H1 (cell line): ENCODE results near the gene MAP3K15. TPM values are rescaled to one million over a fixed set of nuclear protein-coding genes. Genes with fewer than 3 reads are reported as not detected.

Experiments used
- ASH2L ChIP-seq: fragments of 200-600, 300-600 bp; sonication (generic); IDR thresholded peaks from one replicate; pipeline ENCODE4 v1.7.1; 2017; ENCODE audit warnings: low read length
- BRCA1 ChIP-seq: IDR thresholded peaks from 2 replicates; pipeline ENCODE4 v1.6.1; 2012; ENCODE audit warnings: low read depth, low read length, improper control_type of control experiment
- polyA plus RNA-seq, 7 experiments: library from polyadenylated mRNA; depleted of rRNA in 3 of 7; stranded (reverse) in 5 of 7; unstranded in 2 of 7; fragments of >200 nt in 5 of 7; fragments of 200-250 nt in 2 of 7; gene quantifications; 1 replicate in 5 of 7; 2 replicates in 1 of 7; 4 replicates in 1 of 7; pipeline versions ENCODE4 v1.2.1 to v1.2.3, GENCODE V29; 2011 to 2013; ENCODE audit warnings: missing spikeins in 2 of 7, mixed read lengths in 2 of 7
- total RNA-seq: library from RNA; stranded (reverse); fragmentation: NEBNext Ultra II Directional; extraction: Animal tissue kit (Norgen Biotek cat#: 25700); gene quantifications from 2 replicates; pipeline ENCODE4 v1.2.1, GENCODE V29; 2021

Gene MAP3K15
- total and polyA plus RNA-seq, 2 of the 8 experiments (the other 6 are each of a cell fraction or from before 2014, with no cell fraction given) = 1.8 to 2.4 TPM

DNA sequence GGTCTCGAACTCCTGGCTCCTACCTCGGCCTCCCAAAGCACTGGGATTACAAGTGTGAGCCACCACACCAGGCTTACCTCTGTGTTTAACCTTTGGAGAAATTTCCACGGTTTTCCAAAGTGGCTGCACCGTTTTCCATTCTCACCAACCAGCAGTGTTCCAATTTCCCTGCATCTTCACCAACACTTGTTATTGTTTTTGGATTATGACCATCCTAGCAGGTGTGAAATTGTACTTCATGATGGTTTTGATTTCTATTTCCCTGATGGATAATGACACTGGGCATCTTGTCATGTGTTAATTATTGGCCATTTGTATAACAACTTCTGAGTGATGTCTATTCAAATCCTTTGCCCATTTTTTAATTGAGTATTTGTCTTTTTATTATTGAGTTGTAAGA is 2.7 kb upstream of the MAP3K15 start (continued):
- TF ChIP-seq ASH2L (no peak), BRCA1 (no peak)
- TF ChIP-seq, all 59 proteins: peak for 0
